Hepatic stellate cell (primary cell): ENCODE data around the gene SLC44A5.
"Not testable (repeated sequence)": the region's sequence is repeated elsewhere in the genome, so short reads cannot be mapped to it uniquely, and the experiment has no call there.

Experiments
- DNase-seq: peaks from one replicate; pipeline ENCODE4 v3.0.0; 2011; ENCODE audit warnings: low spot score

SLC44A5 gene

GRCh38 chr1:75520862-75521475 lies 89.9 kb downstream of the SLC44A5 start:
- no peak for DNase-seq

- DNase-seq = no peak
Observed at GRCh38 chr1:75519651-75520427, 91.1 kb downstream of the SLC44A5 start.

GRCh38 chr1:75518686-75519085 lies 92.2 kb downstream of the SLC44A5 start:
- DNase-seq = no peak

GRCh38 chr1:75514270-75514669 lies 96.6 kb downstream of the SLC44A5 start:
- no peak for DNase-seq

GRCh38 chr1:75506976-75507375 lies 103.9 kb downstream of the SLC44A5 start:
- DNase-seq = no peak

GRCh38 chr1:75503221-75503974 lies 107.5 kb downstream of the SLC44A5 start:
- DNase-seq = no peak

- DNase-seq = no peak
Observed at GRCh38 chr1:75502776-75503175, 108.1 kb downstream of the SLC44A5 start.

GRCh38 chr1:75501577-75502295 lies 109.2 kb downstream of the SLC44A5 start:
- no peak for DNase-seq

GRCh38 chr1:75492011-75492410 lies 118.9 kb downstream of the SLC44A5 start:
- DNase-seq = no peak

- DNase-seq = no peak
Observed at GRCh38 chr1:75487399-75487798, 123.5 kb downstream of the SLC44A5 start.

GRCh38 chr1:75484789-75485188 lies 126.1 kb downstream of the SLC44A5 start:
- DNase-seq = no peak

GRCh38 chr1:75482951-75483350 lies 128.0 kb downstream of the SLC44A5 start:
- no peak for DNase-seq

GRCh38 chr1:75476486-75476885 lies 134.4 kb downstream of the SLC44A5 start:
- DNase-seq = not testable (repeated sequence)

- DNase-seq = no peak
Observed at GRCh38 chr1:75475696-75476095, 135.2 kb downstream of the SLC44A5 start.

GRCh38 chr1:75472971-75473603 lies 137.8 kb downstream of the SLC44A5 start:
- no peak for DNase-seq

- no peak for DNase-seq
Observed at GRCh38 chr1:75472089-75472970, 138.6 kb downstream of the SLC44A5 start.

GRCh38 chr1:75471252-75471651 lies 139.7 kb downstream of the SLC44A5 start:
- no peak for DNase-seq

- DNase-seq = no peak
Observed at GRCh38 chr1:75470448-75470847, 140.5 kb downstream of the SLC44A5 start.

- no peak for DNase-seq
Observed at GRCh38 chr1:75469586-75470173, 141.2 kb downstream of the SLC44A5 start.

GRCh38 chr1:75461808-75462325 lies 149.0 kb downstream of the SLC44A5 start:
- DNase-seq = no peak
